ENCODE measurements around the gene GRK5.

DNA sequence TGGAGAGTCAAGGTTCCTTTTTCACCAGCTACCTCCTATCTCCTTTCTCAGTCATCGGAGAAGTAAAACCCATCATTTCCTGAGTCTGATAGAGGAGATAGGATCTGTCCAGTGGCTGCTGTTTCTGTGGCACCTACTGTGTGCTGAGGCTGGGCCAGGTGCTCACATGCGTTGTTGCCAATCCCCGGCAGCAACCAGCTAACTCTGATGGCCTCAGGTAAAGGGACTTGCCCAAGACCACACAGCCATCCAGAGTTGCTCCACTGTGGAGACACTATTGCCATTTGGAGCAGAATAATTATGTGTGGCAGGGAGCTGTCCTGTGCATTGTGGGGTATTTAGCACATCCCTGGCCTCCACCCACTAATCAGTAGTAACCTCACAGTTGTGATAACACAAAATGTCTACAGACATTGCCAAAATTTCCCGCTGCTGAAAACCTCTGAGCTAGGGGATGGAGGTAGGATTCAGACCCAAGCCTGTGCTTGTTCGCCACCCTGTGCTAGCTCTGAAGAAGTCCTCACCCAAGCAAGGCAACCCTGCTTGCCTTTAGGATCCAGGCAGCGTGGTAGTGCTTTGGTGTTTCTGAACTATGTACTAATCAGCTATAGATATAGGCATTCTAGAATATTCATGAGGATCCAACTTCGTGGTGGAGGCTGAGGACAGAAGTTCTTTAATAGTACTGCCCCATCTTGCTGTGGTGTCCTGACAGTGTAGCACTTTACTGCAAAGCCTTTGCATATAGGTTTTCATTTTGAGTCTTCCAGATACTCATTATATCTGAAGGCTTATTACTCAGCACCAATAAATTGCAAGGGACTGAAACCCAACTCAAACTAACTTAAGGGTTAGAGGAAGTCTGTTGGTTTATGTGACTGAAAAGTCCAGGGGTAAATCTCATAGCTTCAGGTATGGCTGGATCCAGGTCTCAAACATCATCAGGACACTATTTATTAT lies 164.6 kb downstream of the GRK5 start:
- no peak for TF ChIP-seq POLR2A (IDR thresholded peaks at IDR 0.05; ENCODE audit: low read depth, low read length)
- TF ChIP-seq POLR2AphosphoS5 (IDR thresholded peaks at IDR 0.05; ENCODE audit: low read depth, low read length): no peak
- TF ChIP-seq TAF1 (IDR thresholded peaks at IDR 0.05; ENCODE audit: borderline replicate concordance, low read depth, low read length): no peak

Measured in GM12892 (cell line).